ENCODE measurements around the gene CDAN1.
"Not testable (repeated sequence)": the region's sequence is repeated elsewhere in the genome, so short reads cannot be mapped to it uniquely, and the experiment has no call there.

CDAN1 gene

DNA sequence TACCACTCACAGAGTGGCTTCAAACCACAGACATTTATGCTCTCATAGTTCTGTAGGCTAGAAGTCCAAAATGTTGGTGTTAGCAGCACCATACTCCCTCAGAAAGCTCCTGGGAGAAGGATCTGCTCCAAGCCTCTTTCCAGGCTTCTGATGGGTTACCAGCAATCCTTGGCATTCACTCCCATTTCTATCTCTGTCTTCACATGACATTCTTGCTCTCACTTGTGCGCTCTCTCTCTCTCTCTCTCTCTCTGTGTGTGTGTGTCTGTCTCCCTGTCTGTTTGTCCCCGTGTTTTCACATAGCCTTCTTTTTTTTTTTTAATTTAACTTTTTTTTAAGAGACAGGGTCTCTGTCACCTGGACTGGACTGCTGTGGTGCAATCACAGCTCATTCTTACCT lies 26.3 kb downstream of the CDAN1 start:
- no peak for DNase-seq (ENCODE audit: low spot score)

DNA sequence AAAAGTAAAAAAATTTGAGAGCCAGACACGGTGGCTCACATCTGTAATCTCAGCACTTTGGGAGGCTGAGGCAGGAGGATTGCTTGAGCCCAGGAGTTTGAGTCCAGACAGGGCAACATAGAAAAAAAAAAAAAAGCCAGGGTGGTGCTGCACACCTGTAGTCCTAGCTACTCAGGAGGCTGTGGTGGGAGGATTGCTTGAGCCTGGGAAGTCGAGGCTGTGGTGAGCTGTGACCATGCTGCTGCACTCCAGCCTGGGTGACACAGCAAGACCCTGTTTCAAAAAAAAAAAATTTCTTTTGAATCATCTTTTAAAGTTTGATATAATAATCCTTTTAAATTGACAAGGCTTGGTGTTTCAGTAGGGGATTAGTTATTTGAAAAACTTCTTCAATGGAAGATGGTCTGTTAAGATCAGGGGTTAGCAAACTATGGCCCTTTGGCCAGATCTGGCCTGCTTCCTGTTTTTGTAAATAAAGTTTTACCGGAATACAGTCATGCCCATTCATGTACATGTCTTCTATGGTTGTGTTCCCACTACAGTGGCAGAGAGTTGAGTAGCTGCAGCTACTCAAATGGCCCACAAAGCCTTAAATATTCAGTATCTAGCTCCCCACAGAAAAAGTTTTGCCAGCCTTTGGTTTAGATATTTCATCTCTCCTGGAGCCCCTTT lies 28.9 kb downstream of the CDAN1 start:
- no peak for DNase-seq (ENCODE audit: low spot score)

GRCh38 chr15:42707068-42707467 lies 29.9 kb downstream of the CDAN1 start:
- DNase-seq (ENCODE audit: low spot score): no peak

DNA sequence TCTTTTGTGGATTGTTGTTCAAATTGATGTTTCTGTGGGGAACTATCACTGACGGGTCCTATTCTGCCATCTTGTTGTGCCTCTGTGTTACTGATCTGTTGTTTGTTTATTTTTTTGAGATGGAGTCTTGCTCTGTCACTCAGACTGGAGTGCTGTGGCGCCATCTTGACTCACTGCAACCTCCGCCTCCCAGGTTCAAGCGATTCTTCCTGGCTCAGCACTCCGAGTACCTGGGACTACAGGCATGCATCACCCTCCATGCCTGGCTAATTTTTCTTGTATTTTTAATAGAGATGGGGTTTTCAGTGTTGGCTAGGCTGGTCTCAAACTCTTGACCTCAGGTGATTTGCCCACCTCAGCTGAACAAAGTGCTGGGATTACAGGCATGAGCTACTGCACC lies 31.6 kb downstream of the CDAN1 start:
- no peak for DNase-seq (ENCODE audit: low spot score)

DNA sequence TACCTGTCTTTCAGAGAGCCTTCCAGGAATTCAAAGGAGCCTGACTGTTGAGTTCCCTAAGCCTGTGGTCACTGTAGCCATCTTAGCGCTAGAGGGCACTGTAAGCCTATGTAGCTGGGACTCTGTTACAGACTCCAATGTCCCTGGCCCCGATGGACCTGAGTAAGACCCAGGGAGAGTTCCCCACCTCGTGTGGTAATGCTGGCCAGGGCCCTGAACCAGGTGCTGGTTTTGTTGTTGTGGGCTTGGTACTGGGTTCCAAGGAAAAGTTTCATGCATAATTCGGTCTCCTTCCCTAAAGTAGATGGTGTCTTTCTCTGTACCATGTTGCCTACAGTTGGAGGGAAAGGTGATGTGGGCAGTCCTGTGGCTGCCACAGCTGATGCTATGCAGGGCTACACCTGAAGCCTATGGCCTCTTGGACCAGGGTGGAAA lies 32.4 kb downstream of the CDAN1 start:
- DNase-seq (ENCODE audit: low spot score): no peak

DNA sequence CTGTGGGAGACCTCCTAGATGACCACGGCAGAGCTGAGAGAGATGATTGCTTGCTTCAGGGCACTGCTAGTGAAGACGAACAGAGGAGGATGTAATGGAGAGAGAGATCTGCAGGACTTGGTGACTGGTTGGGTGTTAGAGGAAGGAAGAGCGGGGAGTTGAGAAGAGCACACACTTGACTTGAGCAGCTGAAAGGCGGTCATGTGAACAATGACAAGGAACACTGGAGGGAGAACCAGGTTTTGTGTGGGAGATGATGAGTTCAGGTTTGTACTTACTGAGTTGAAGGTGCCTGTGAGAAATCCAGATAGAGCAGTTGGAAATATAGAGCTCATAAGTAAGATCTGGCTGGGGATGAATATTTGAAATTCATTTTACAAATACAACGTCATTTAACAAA lies 40.3 kb downstream of the CDAN1 start:
- DNase-seq (ENCODE audit: low spot score): no peak

DNA sequence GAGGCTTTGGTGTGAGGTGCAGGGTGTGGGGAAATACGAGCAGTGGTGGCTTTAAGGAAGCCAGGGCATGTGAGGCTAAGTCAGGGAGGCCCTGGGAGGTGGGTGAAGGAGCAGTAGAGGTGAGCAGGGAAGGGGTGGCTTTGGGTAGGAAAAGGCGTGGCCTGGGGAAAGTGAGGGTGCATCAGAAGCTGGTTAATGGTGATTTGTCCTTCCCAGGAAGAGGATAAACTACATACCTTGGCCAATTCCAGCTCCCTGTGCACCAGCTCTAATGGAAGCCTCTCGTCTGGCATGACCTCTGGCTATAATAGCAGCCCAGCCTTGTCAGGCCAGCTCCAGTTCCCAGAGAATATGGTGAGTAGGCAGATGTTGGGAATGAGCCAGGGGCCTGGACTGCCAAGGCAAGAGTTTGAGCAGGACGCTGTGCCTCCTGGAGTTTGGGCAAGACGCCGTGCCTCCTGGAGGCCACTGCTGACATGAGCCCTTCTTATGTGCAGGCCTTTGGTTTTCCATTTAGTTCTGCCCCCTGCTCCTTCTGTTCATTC lies 41.3 kb downstream of the CDAN1 start:
- no peak for DNase-seq (ENCODE audit: low spot score)

DNA sequence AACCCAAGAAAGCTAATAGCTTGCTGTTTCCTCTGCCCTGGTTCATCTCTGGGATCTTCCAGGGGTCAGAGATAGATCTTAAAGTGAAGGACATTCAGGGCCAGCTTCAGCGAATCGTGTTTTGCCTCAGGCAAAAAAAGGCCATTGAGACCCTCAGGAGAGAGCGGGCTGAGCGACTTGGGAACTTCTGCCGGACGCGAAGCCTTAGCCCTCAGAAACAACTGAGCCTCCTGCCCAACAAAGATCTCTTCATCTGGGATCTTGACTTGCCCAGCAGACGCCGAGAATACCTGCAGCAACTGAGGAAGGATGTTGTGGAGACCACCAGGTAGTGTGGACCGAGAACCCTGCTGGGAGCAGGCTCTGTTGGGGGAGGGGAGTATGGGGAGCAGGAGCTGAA lies 42.5 kb downstream of the CDAN1 start:
- no peak for DNase-seq (ENCODE audit: low spot score)

- no peak for DNase-seq (ENCODE audit: low spot score)
These were observed 43.0 kb downstream of the CDAN1 start for GRCh38 chr15:42693942-42694341.

GRCh38 chr15:42693496-42693895 lies 43.4 kb downstream of the CDAN1 start:
- DNase-seq (ENCODE audit: low spot score): no peak

DNA sequence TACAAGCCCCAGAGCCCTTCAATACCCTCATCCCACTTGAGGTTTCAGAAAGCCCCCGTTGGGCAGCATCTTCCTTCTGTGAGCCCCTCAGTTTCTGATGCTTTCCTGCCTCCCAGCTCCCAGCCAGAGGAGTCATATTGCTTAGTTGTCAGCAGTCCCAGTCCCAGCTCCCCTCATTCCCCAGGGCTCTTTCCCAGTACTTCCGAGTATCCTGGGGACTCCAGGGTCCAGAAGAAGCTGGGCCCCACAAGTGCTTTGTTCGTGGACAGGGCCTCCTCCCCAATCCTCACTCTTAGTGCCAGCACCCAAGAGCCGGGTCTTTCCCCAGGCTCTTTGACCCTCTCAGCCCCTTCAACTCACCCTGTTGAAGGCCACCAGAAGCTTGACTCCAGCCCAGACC lies 43.9 kb downstream of the CDAN1 start:
- no peak for DNase-seq (ENCODE audit: low spot score)

GRCh38 chr15:42692536-42692935 lies 44.4 kb downstream of the CDAN1 start:
- DNase-seq (ENCODE audit: low spot score): no peak

- no peak for DNase-seq (ENCODE audit: low spot score)
These were observed 45.2 kb downstream of the CDAN1 start for GRCh38 chr15:42691770-42692169.

GRCh38 chr15:42691308-42691707 lies 45.6 kb downstream of the CDAN1 start:
- DNase-seq (ENCODE audit: low spot score): no peak

- DNase-seq (ENCODE audit: low spot score): no peak
These were observed 48.6 kb downstream of the CDAN1 start for GRCh38 chr15:42688301-42688700.

DNA sequence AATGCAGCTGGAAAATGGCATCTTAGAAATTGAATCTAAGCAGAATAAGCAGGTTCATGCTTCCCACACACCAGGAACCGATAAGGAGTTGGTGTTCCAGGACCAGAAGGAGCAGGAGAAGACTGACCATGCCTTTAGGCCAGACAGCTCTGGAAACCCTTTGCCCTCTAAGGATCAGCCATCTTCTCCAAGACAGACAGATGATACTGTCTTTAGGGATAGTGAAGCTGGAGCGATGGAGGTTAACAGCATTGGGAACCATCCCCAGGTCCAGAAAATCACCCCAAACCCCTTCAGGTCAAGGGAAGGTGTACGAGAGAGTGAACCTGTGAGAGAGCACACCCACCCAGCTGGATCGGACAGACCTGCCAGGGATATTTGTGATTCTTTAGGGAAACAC lies 49.2 kb downstream of the CDAN1 start:
- DNase-seq (ENCODE audit: low spot score): no peak

DNA sequence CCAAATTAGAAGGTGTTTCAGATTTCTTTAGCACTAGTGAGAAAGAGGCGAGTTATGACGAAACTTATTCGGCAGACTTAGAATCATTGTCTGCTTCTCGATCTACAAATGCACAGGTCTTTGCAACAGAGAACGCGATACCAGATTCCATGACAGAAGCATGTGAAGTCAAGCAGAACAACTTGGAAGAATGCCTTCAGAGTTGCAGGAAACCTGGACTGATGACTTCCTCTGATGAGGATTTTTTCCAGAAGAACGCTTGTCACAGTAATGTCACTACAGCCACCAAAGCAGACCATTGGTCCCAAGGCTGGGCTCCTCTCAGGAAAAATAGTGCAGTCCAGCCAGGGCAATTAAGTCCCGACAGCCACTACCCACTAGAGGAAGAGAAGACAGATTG lies 50.6 kb downstream of the CDAN1 start:
- no peak for DNase-seq (ENCODE audit: low spot score)

DNA sequence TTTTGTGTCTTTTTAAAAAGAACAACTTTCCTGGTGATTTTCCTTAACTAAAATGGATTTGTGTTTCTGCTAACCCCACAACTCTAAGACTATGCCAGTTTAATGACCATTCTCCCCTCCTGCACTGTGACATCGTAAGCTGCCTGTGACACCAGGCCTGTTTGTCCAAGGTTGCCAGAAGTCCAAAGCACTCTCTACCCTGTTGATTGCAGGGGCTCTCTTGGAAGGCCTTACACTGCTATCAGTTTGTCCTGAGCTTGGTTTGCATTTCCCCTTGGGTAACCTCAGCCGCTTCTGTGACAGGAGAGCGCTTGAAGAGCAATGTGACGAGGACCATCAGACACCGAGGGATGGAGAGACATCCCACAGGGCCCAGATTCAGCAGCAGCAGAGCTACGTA lies 55.8 kb downstream of the CDAN1 start:
- DNase-seq (ENCODE audit: low spot score): no peak

GRCh38 chr15:42680142-42680482 lies 56.8 kb downstream of the CDAN1 start:
- not testable (repeated sequence) for DNase-seq (ENCODE audit: low spot score)

DNA sequence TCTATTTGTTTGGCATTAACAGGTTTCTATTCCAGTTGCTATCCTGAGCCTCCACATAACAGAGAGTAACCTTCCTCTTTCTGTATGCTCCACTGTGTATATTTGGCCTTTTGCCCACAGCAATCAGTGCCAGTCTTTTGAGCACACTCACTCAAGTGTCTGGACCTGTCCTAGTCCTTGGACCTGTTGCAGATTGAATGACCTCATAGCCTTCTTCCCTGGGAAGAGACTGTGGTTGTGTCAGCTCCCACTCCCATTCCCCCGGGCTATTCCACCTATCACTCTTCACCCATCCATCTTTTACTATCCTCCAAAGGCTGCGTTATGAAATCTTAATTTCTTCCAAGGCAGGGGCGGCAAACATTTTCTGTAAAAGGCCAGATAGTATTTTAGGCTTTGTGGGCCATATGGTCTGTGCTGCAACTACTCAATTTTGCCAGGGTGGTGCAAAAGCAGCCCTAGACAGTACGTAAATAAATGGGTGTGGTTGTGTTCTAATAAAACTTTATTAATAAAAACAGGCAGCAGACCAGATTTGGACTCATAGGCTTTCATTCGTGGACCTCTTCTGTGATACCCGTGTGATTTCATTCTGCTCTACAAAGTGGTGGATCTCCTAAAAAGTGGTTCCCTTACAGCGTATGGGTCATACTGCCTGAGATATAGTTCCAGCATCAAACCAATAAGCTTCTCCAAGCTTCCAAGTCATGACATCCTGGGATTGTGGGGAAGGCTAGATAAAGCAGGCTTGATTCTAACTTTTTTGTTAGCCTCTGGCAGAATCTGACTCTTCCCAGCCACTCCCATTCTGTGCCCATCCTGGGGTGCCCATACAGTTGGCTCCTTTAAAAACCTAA lies 57.4 kb downstream of the CDAN1 start:
- DNase-seq (ENCODE audit: low spot score): no peak

DNA sequence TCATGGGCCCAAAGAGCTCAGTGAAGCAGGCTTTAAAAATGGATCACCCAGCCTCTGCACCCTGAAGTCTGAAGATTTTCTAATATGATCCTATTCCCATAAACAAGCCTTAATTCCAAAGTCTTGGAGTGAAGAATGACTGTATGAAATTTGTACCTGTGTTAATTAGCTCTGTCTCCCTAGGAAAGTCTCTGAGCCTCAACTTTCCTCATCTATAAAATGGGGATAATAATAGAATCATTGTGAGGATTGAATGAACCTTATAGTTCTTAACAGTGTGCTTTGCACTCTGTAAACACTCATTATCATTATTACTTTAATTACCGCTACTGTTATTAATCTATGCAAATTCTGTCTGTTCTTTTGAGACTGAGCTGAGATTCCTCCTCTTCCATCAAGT lies 61.9 kb downstream of the CDAN1 start:
- DNase-seq (ENCODE audit: low spot score): no peak

DNA sequence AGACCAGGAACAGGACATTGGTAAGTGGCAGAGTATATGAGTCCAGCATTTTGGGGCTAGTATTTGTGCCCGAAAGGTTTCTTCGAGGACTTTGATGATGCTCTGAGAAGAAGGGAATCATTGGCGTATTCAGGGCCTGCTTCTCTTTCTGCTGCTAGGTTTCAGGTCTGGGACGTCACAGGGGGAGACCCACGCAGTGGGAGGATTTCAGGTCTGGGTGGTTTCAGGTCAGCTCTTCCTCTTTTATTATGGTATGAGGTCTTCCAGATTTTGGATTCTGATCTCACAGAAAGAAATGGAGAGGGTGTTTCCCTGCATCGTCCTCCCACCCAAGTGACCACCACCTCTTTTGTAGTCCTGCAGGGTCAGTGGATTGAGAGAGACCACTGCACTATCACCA lies 62.5 kb downstream of the CDAN1 start:
- DNase-seq (ENCODE audit: low spot score): no peak
